GM10248 (cell line): Measurements from ENCODE around the gene TGM1.
"Not testable (repeated sequence)": the region's sequence is repeated elsewhere in the genome, so short reads cannot be mapped to it uniquely, and the experiment has no call there.

Experiments used
- CTCF ChIA-PET: fragments of 300-600 bp; sonication (Branson Sonifier 250); formaldehyde crosslinking; extraction: SDS; loops from one replicate; lab custom pipeline; 2021; ENCODE audit warnings: antibody characterized with exemption; lab: Yijun Ruan, JAX
- POLR2A ChIA-PET: fragments of 350-650 bp; sonication (Branson Sonifier 250); formaldehyde crosslinking; extraction: SDS; loops from one replicate; lab custom pipeline; 2020; ENCODE audit warnings: antibody characterized with exemption; lab: Yijun Ruan, JAX
- DNase-seq: peaks from one replicate; pipeline ENCODE4 v3.0.0; 2012; ENCODE audit errors: extremely low spot score
- TF ChIP-seq, protein P1 (sequence below): IDR thresholded peaks from 2 replicates; pipeline ENCODE4 v1.5.1; 2012; ENCODE audit warnings: mild to moderate bottlenecking, low read depth; ENCODE audit errors: extremely low read depth, missing control alignments, control extremely low read depth

The TGM1 gene

DNA sequence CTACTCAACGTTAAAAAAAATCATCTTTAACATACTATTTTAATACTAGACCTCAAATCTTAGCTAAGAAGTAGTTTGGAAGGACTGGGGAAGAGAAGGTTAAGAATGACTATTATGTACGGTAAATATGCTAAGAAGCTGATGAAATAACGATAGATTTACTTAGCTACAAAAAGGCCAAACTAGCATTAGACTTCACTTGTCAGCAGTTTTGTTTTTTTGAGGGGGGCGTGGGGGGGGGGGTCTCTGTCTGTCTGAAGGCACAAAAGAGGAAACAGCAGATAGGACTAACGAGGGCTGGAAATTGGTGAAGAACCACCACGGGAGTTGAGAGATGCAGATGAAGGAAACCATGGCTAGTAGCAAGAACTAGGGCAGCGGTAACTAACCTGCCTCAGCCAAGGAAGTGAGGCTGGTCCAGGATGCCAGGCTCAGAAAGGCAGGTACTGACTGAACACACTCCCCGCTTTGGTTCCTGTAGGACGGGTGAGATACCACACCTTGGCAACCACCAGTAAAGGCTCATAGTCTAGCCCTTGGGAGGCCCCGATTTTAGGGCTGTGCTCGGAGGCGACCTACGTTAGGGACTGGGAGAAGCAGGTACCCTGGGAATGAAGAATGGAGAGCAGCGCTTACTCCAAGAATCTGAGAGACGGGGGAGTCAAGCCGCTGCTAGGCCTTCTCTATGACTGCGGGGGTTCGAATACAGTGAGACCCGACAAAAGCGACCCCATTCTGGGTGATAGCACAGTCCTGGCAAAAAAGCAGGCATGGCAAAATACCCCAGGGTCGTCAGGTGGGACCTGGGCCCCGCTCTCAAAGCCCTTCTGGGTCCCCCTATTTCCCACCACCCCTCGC, 31.5 kb downstream of the TGM1 start:
- CTCF ChIA-PET = interaction anchor here (1.0 to 2.1 kb wide), 6 partner anchors 11 to 76 kb away, joined by 3 to 10 read pairs (median 4); partner anchors contain the start of genes CHMP4A, CIDEB, IRF9 and MDP1
- TF ChIP-seq, protein P1, sequence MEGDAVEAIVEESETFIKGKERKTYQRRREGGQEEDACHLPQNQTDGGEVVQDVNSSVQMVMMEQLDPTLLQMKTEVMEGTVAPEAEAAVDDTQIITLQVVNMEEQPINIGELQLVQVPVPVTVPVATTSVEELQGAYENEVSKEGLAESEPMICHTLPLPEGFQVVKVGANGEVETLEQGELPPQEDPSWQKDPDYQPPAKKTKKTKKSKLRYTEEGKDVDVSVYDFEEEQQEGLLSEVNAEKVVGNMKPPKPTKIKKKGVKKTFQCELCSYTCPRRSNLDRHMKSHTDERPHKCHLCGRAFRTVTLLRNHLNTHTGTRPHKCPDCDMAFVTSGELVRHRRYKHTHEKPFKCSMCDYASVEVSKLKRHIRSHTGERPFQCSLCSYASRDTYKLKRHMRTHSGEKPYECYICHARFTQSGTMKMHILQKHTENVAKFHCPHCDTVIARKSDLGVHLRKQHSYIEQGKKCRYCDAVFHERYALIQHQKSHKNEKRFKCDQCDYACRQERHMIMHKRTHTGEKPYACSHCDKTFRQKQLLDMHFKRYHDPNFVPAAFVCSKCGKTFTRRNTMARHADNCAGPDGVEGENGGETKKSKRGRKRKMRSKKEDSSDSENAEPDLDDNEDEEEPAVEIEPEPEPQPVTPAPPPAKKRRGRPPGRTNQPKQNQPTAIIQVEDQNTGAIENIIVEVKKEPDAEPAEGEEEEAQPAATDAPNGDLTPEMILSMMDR = no peak
- DNase-seq = no peak
- POLR2A ChIA-PET = interaction anchor here (0.9 kb wide), 1 partner anchor 36 kb away, joined by 5 read pairs; the partner anchor contains the start of gene TM9SF1

DNA sequence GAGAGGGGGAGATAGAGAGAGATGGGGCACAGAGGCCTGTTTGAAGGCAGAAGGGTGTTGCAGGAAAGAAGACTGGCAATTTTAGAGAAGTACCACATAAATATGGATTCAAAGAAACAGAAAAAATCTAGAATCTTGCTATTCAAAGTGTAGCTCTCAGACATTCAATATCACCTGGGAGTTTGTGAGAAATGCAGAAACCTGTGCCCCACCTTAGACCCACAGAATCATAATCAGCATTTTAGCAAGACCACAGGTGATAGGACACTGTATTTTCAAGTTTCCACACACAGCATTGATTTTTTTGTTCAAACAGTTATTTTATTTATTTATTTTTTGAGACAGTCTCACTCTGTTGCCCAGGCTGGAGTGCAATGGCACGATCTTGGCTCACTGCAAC, 34.1 kb downstream of the TGM1 start:
- TF ChIP-seq, protein P1 = no peak
- ChIA-PET POLR2A (interaction anchor here (0.6 kb wide), 2 partner anchors 14 to 64 kb away, joined by 4 read pairs; no protein-coding TSS in a partner anchor), CTCF (interaction anchor here (1.2 to 2.7 kb wide), 8 partner anchors 9 to 72 kb away, joined by 3 to 22 read pairs (median 5); partner anchors contain the start of genes IRF9, MDP1 and TINF2)
- no peak for DNase-seq

DNA sequence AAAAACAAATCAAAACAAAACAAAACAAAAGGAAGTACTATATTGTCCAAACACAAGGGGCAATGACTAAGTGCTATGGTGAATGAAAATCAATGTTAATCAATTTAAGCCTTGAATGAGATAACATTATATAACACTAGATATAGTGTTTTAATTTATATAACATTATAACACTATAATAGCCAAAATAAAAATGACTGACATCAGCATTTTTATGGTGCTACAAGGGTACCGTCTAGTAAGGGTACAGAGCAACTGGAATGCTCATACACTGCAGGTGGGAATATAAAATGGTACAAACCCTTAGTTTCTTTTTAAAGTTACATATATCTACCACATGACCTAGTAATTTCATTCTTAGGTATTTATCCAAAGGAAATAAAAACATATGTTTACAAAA, 36.5 kb downstream of the TGM1 start:
- TF ChIP-seq, protein P1 = no peak
- ChIA-PET CTCF (interaction anchor here (1.1 to 2.7 kb wide), 4 partner anchors 11 to 70 kb away, joined by 4 to 22 read pairs (median 14); partner anchors contain the start of genes MDP1 and TINF2), POLR2A (no interaction called here)
- no peak for DNase-seq

DNA sequence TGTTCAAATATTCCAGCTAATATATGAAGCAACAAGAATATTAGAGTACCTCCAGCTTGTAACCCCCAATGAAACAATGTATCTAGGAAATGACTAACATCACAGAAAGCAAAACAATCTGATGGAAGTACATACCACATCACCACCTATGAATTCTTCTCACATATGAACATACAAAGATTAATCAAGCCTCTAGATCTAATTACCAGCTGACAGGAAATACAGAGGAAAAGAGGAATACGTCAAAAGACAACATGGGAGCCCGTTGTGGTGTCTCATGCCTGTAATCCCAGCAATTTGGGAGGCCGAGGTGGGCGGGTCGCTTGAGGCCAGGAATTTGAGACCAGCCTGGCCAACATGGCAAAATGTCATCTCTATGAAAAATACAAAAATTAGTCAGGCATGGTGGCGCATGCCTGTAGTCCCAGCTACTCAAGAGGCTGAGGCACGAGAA, 38.3 kb downstream of the TGM1 start:
- ChIA-PET POLR2A (no interaction called here), CTCF (interaction anchor here (0.9 to 2.1 kb wide), 3 partner anchors 9 to 68 kb away, joined by 3 to 9 read pairs (median 7); partner anchors contain the start of genes MDP1 and TINF2)
- TF ChIP-seq, protein P1 = no peak
- DNase-seq = no peak

DNA sequence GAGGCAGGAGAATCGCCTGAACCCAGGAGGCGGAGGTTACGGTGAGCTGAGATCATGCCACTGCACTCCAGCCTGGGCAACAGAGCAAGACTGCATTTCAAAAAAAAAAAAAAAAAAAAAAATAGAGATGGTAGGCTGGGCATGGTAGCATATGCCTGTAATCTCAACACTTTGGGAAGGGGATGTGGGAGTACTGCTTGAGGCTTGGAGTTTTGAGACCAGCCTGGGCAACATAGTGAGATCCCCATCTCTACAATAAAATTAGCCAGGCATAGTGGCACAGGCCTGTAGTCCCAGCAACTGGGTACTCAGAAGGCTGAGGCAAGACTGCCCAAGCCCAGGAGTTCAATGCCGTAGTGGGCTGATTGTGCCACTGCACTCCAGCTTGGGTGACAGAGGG, 40.0 kb downstream of the TGM1 start:
- CTCF ChIA-PET, DNase-seq: not testable (repeated sequence)
- POLR2A ChIA-PET = interaction anchor here (0.6 to 1.1 kb wide), 4 partner anchors 20 to 1228 kb away, joined by 3 to 6 read pairs (median 5); partner anchors contain the start of gene TINF2

DNA sequence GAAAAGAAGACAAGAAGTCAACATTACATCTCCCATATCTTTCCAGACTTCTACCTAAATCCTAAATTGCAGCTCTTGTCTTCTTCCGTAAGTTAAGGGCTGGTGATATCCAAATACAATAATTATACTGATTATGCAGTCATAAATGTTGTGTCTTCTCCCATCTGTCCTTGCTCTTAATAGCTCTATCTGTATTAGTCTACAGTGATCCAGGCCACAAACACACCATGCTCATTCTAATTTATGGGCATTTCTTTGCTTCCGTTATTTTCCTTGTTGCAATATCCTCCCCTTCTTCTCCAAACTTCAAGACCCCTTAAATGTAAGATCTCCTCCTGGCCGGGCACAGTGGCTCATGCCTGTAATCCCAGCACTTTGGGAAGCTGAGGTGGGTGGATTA, 43.5 kb downstream of the TGM1 start:
- TF ChIP-seq, protein P1 = no peak
- ChIA-PET POLR2A (no interaction called here), CTCF (interaction anchor here (0.8 to 3.0 kb wide), 10 partner anchors 9 to 89 kb away, joined by 3 to 16 read pairs (median 5); partner anchors contain the start of genes CIDEB, RABGGTA and TINF2)
- DNase-seq = no peak

DNA sequence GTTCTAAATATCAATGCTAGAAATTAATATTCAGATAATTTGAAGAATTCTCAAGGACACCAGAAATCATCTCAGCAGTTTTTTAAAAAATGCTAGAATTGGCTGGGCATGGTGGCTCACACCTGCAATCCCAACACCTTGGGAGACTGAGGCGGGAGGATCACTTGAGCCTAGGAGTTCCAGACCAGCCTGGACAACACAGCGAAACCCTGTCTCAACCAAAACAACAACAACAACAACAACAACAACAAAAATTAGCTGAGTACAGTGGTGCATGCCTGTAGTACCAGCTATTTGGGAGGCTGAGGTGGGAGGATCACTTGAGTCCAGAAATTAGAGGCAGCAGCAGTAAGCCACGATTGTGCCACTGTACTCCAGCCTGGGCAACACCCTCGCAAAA, 43.9 kb downstream of the TGM1 start:
- CTCF ChIA-PET = interaction anchor here (1.2 to 3.0 kb wide), 4 partner anchors 12 to 79 kb away, joined by 4 to 16 read pairs (median 7); no protein-coding TSS in a partner anchor
- no peak for DNase-seq
- TF ChIP-seq, protein P1 = no peak
- POLR2A ChIA-PET = no interaction called here

DNA sequence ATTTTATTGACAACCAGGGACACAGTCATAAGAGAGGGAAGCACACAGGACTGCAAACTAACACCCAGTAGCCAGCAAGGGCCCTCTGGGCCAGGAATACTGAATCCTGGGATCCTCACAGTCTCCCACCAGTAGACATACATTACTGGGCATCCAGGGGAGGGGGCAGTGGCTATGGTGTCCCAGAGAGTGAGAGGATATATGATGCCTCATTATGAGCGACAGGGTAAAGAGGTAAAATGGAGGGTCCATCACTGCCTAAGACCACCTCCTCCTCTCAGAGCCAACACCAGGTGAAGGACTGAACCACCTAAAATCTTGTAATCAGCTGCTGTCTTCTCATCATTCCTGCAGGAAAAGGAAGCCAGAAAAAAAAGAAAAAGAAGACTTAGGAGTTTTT, 46.1 kb downstream of the TGM1 start:
- CTCF ChIA-PET = interaction anchor here (1.1 to 3.6 kb wide), 9 partner anchors 11 to 85 kb away, joined by 3 to 38 read pairs (median 10); partner anchors contain the start of genes DHRS1, IRF9, NOP9 and RABGGTA
- POLR2A ChIA-PET = not testable (repeated sequence)

More for the DNA sequence above, 46.1 kb downstream of the TGM1 start:
- not testable (repeated sequence) for DNase-seq
